H1 (cell line): ENCODE data around the gene GRIK1. TPM values are rescaled to one million over a fixed set of nuclear protein-coding genes. Genes with fewer than 3 reads are reported as not detected.

ENCODE experiments used
- ASH2L ChIP-seq: fragments of 200-600, 300-600 bp; sonication (generic); IDR thresholded peaks from one replicate; pipeline ENCODE4 v1.7.1; 2017; ENCODE audit warnings: low read length
- BACH1 ChIP-seq: IDR thresholded peaks from 2 replicates; pipeline ENCODE4 v1.6.1; 2012; ENCODE audit warnings: low read length, improper control_type of control experiment
- CHD2 ChIP-seq: IDR thresholded peaks from 2 replicates; pipeline ENCODE4 v1.6.1; 2012; ENCODE audit warnings: low read length, improper control_type of control experiment
- polyA plus RNA-seq, 7 experiments: library from polyadenylated mRNA; depleted of rRNA in 3 of 7; stranded (reverse) in 5 of 7; unstranded in 2 of 7; fragments of >200 nt in 5 of 7; fragments of 200-250 nt in 2 of 7; gene quantifications; 1 replicate in 5 of 7; 2 replicates in 1 of 7; 4 replicates in 1 of 7; pipeline versions ENCODE4 v1.2.1 to v1.2.3, GENCODE V29; 2011 to 2013; ENCODE audit warnings: missing spikeins in 2 of 7, mixed read lengths in 2 of 7
- total RNA-seq: library from RNA; stranded (reverse); fragmentation: NEBNext Ultra II Directional; extraction: Animal tissue kit (Norgen Biotek cat#: 25700); gene quantifications from 2 replicates; pipeline ENCODE4 v1.2.1, GENCODE V29; 2021
- TF ChIP-seq, protein P1 (sequence below): IDR thresholded peaks from 2 replicates; pipeline ENCODE4 v1.6.1; 2011; ENCODE audit warnings: low read length, improper control_type of control experiment

Gene GRIK1
- total and polyA plus RNA-seq, 2 of the 8 experiments (the other 6 are each of a cell fraction or from before 2014, with no cell fraction given): 0.11 to 0.32 TPM

DNA sequence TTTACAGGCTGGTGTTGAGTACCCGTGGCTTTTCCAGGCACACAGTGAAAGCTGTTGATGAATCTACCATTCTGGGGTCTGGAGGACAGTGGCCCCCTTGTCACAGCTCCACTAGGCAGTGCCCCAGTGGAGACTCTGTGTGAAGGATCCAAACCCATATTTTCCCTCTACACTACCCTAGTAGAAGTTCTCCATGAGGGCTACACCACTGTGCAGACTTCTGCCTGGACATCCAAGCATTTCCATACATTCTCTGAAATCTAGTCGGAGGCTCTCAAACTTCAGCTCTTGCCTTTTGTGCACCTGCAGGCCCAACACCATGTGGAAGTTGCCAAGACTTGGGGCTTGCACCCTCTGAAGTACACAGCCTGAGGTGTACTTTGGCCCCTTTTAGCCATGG is 413.3 kb downstream of the GRIK1 start (continued):
- TF ChIP-seq, protein P1, sequence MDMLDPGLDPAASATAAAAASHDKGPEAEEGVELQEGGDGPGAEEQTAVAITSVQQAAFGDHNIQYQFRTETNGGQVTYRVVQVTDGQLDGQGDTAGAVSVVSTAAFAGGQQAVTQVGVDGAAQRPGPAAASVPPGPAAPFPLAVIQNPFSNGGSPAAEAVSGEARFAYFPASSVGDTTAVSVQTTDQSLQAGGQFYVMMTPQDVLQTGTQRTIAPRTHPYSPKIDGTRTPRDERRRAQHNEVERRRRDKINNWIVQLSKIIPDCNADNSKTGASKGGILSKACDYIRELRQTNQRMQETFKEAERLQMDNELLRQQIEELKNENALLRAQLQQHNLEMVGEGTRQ: no peak
- TF ChIP-seq BACH1 (no peak), ASH2L (no peak), CHD2 (no peak)
